VCaP (cell line): ENCODE results near the gene ACO2.
"Not testable (repeated sequence)": the region's sequence is repeated elsewhere in the genome, so short reads cannot be mapped to it uniquely, and the experiment has no call there.

Experiments used
- H3K27ac ChIP-seq: fragments of 450-650 bp; 2 replicates; pipeline ENCODE4 v1.5.1; 2017
- CTCF ChIP-seq: fragments of 450-650 bp; conservative IDR thresholded peaks from 2 replicates; pipeline ENCODE4 v1.5.1; 2017; ENCODE audit warnings: mild to moderate bottlenecking, moderate library complexity

The ACO2 gene

DNA sequence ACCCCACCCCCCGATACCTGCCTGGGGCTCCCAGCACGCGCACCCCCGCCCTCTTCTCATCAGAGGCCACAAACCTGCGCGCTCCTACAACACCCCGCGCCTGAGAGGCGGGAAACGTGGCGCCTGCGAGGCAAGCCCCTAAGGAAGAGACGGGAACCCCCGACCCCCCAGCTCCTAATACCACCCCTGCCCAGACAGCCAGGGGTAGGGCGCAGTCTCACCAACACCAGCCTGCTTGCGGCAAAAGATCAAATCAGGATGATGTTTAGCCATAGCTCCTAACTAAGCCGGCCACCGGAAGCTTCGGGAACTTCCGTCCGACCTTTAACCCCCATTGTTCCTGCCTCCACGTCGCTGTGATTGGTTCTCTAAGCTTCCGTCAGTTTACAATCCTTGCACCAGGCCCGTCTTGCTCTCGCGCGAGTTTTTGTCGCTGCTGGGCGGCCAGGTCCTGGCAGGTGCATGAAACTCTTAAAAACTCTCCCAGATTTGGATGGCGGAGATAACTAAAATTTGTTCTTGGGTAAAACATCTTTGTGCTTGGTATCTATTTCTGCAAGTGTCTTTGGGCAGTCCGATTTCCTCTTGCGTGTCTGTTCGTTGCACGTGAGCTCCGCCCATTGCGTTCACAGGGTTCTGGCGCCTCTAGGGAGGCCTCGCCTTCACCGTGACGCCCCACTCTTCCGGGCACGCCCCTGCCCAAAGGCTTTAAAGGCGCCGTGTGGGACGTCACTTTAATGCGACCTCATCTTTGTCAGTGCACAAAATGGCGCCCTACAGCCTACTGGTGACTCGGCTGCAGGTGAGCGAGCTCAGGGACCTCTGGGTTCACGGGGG is at the start of gene ACO2, which contains the start of gene PHF5A:
Gene ACO2, plus strand, starts transcription at position 737 of the 837 bp plus-strand sequence. Its CDS starts 30 bp downstream, at position 767.
Gene PHF5A, minus strand, starts transcription at position 312 of the 837 bp plus-strand sequence. Its CDS starts 39 bp downstream, at position 273.
- TF ChIP-seq CTCF: no peak
- peak within 1 kb of the TSS; percentile 89 for H3K27ac ChIP-seq

- H3K27ac ChIP-seq: no peak overlapping the region
- no peak for TF ChIP-seq CTCF
These were observed 43.1 kb upstream of the ACO2 start for GRCh38 chr22:41425660-41426365.

GRCh38 chr22:41429232-41429950 is 39.5 kb upstream of the ACO2 start:
- H3K27ac ChIP-seq: no peak overlapping the region
- TF ChIP-seq CTCF: no peak

DNA sequence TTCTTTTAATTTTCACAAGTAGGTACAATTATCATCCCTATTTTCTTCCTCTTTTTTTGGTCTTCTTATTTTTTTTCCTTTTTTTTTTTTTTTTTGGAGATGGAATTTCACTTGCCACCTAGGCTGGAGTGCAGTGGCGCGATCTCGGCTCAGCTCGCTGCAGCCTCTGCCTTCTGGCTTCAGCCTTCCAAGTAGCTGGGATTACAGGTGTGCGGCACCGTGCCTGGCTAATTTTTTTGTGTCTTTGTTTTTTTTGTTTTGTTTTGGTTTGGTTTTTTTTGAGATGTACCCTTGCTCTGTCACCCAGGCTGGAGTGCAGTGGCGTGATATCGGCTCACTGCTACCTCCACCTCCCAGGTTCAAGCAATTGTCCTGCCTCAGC is 39.0 kb upstream of the ACO2 start:
- H3K27ac ChIP-seq: no peak overlapping the region
- no peak for TF ChIP-seq CTCF

- H3K27ac ChIP-seq: no peak overlapping the region
- TF ChIP-seq CTCF: no peak
These were observed 37.3 kb upstream of the ACO2 start for GRCh38 chr22:41431656-41432055.

- not testable (repeated sequence) for H3K27ac ChIP-seq
These were observed 35.4 kb upstream of the ACO2 start for GRCh38 chr22:41433480-41433879.

GRCh38 chr22:41434361-41435003 is 34.4 kb upstream of the ACO2 start:
- H3K27ac ChIP-seq: not testable (repeated sequence)

DNA sequence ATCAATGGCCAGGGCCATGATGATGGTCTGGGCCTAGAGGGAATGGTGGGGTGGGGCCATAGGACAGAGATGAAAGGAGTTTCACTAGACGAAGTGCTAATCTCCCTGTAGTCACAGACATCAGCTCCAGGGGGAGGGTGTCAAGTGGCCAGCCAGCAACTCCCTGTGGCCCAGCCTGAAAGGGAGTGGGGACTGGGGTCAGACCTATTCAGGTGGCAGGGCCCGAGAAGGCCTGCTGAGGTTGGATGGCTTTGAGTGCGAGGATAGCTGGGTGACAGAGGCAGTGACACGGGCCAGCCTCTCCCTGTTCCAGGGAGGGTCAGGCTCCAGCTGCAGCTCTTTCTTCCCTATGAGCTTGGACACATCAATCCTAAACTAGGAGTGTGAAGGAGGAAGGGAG is 33.4 kb upstream of the ACO2 start:
- TF ChIP-seq CTCF: no peak
- no peak overlapping the region for H3K27ac ChIP-seq
